NCI-H2029 (cell line): ENCODE results near the gene VWA8.
"Not testable (repeated sequence)": the region's sequence is repeated elsewhere in the genome, so short reads cannot be mapped to it uniquely, and the experiment has no call there.

Source experiments
- DNase-seq: peaks from one replicate; lab custom pipeline; 2025; lab: John Stamatoyannopoulos, UW

VWA8 gene

DNA sequence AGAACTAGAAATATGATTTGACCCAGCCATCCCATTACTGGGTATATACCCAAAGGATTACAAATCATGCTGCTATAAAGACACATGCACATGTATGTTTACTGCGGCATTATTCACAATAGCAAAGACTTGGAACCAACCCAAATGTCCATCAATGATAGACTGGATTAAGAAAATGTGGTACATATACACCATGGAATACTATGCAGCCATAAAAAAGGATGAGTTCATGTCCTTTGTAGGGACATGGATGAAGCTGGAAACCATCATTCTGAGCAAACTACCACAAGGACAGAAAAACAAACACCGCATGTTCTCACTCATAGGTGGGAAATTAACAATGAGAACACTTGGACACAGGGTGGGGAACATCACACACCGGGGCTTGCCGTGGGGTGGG is 38.0 kb downstream of the VWA8 start:
- not testable (repeated sequence) for DNase-seq

DNA sequence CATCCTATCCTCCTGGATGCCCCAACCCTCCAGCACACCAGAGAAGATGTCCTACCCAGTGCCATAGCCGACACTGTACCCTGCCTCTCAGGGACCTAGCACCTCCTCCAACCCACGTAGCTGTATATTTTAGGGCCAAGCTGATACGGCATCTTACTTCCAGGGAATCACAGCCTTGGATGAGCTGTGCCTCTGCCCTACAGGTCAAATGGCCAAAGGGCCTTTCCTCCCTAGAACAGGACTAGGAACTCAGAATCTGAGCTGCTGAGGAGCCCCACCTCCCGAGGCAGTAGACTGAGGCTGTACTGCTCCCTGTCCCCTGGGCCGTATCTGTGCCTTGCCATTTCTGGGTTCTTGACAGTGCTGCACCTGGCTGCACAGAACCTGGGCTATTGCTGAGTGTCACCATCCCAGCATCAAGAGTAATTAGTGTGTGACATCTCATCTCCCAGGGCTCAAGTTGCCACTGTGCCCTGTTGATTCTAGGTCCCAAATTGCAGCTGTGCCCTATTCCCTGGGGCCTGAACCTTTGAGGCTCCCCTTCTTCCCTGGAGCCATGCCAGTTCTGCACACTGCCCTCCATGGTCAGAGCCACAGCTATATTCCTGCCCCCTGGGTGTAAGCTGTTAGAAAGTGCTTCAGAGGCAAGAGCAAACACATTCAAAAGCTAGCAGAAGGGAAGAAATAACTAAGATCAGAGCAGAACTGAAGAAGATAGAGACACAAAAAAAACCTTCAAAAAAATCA is 41.0 kb downstream of the VWA8 start:
- DNase-seq = no peak

DNA sequence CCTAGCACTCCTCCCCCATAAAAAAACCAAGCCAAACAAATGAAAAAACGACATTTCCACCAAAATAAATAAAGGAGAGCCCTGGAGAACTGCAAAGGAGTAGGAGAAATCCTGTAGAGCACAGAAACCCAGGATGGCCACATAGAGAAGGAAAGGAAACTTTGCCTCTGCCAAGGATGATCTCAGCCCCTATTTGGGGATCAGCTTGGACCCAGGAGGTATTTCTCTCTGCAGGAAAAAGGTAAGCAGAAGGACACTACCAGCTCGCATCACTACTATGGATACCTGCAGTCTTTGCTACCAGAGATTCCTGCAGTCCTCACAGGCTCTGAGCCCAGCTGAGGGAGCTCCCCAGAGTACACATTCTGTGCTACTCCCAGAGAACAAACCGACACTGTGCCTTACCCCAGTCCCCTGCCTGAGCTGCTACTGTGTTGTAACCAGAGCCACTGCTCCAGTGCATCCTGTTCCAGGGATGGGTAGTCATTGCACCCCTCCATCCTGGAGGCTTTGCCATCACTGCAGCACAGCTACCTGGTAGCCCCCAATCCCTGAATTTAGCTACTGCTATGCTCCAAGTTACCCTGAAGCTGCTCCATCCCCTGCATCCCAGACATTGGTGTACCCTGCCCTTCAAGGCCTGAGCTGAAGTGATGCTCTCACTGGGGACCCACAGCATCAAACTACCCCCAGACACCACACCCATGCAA is 41.7 kb downstream of the VWA8 start:
- no peak for DNase-seq

DNA sequence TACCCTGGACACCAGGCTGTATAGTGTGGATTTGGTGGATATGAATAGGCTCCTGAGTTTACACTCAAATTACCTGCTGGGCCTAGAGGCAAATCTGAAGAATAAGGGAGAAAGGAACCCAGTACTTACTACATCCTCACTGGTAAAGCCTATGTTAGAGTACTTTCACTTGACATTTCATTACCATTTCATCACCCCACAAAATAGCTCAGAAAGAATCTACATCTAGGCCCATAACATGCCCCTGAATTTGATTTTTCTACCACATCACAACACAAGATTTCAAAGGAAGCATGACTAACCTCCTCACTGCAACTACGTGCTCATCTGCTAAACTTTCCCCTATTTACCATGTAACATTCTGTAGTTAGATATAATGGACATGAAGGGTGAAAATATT is 43.3 kb downstream of the VWA8 start:
- DNase-seq = no peak

DNA sequence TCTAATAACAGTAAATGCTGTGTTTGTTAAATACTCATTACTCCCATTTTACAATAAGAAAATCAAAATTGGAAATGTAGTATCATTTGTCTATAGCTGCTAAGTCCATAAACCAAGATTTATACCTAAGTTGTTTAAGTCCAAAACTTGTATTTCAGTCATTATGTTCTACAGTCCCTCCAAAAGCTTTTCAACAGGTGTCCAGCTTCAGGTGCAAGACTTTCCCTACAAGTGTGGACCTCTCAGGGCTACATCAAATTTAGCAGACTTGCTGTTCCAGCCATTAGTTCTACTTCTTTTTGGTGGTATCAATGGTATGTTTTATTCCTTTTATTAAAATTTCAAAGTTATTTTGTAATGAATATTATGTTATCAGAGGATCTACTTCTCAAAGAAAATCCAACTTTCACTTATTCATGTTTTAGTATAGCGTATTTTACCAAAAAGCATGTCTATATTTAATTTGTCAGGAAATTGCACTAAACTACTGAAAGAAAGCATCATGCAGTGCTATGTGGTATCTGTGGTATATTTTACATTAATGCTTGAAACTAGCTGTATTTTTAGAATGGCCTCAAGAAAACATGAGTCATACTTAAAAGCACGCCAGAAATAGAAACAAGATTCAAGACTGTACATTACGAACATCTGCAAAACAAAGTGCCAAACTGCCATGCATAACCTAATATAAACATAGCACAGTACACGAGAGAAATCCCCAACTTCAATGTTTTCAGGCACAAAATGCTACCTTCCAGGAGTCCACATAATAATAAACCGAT is 44.5 kb downstream of the VWA8 start:
- no peak for DNase-seq

DNA sequence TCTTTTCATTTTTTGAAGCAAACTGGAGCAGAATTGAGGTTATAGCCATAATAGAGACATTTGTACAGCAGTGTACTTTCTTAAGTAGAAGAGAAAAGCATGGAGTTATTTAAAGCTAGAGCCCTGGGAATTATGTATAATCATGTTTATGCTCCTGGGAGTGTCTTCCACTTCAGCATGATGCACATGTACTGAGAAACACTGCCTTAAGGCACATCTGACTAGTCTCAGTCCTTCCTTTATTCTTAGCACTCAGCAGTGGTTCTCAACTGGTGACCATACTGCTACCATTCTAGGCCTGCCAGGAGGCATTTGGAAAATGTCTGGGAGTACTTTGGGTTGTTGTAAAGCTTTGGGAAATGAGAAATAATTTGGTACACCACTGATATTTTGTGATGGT is 45.8 kb downstream of the VWA8 start:
- DNase-seq = no peak

DNA sequence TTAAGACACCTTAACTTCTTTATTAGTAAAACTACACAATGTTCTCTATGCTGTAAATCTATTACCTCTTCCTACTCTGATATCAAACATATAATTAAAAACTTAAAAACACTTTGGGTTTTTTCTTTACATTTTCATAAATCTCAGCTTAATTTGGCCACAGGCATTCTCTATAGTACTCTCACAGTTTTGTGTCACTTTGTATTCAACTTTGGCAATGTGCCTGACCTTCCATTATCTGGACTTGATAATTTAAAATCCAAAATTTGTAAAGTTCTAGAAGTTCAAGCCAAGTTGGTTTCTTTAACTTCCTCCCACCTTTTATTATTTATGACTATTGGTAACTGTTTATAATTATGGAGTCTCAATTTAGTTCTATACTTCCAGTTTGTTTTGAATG is 46.4 kb downstream of the VWA8 start:
- DNase-seq = no peak

DNA sequence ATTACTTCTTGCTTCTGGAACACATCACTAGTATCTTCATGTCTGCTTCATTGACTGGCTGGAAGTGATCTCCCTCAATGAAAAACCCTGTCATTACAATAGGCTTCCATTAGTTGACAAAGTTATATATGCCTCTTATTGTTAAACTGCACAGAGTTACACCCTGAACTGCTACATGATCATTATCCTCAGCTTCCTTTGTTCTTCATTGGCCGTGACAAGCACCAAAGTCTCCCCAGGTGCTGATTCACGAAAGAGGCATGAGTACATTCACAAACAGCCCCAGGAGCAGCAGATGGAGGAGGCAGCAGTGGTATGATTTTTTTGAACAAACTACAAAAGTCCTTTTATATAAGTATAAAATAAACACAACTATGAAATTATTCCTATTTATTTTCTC is 51.4 kb downstream of the VWA8 start:
- DNase-seq = no peak

DNA sequence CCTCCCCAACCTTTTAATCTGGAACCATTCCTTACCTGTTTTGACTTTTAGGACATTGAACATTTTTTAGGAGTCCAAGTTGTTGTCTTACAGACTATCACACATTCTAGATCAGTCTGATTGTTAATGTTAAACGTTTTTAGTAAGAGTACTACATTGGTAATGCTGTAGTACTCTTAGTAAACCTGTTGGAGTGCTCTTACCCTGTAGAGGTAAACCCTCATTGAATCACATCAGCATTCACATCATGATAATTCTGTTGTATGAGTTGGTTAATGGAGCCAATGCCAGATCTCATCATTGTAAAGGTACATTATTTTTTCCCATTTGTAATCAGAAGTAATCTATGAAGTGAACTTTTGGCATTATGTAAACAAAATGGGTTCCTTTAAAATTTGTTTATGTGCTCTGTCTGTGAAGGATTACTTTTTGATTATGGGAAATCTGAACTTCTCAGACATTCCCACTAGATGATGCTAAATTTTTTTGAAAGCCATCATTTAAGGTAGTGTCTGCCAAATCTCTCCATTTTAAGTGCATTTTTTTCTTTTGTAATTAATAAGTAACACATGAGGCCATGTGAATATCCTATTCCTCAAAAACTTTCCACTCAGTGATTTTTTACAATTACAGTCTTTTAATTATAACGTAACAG is 55.2 kb downstream of the VWA8 start:
- DNase-seq = no peak

DNA sequence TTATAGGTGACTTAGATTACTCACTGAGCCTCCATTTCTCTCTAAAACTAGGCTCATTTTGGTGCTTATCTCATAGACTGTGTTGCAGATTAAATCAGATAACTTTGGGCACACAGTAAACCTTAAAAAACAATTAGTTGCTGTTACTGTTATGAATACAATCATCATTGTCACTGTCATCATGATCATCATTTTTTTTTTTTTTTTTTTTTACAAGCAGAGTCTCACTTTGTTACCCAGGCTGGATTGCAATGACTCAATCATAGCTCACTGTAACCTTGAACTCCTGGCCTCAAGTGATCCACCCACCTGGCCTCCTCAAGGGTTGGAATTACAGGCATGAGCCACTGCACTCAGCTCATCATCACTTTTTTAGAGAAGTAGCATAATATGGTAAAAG is 60.0 kb downstream of the VWA8 start:
- no peak for DNase-seq

DNA sequence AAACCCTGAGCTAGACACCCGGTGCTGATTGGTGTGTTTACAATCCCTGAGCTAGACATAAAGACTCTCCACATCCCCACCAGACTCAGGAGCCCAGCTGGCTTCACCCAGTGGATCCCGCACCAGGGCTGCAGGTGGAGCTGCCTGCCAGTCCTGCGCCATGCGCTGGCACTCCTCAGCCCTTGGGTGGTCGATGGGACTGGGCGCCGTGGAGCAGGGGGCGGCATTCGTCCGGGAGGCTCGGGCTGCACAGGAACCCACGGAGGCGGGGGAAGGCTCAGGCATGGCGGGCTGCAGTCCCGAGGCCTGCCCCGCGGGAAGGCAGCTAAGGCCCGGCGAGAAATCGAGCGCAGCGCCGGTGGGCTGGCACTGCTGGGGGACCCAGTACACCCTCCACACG is 62.5 kb downstream of the VWA8 start:
- DNase-seq = not testable (repeated sequence)

DNA sequence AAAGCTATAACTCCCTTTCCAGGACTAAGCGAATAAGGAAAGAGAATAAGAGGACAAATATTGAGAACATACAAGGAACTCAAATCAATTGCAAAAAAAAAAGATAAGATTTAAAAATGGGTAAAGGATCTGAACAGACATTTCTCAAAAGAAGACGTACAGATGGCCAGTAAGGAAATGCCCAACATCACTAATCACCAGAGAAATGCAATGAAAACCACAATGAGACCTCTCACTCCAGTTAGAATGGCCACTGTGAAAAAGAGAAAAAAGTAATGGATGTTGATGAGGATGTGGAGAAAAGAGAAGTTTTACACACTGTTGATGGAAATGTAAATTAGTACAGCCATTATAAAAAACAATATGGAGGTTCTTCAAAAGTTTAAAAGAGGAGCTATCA is 63.8 kb downstream of the VWA8 start:
- no peak for DNase-seq

DNA sequence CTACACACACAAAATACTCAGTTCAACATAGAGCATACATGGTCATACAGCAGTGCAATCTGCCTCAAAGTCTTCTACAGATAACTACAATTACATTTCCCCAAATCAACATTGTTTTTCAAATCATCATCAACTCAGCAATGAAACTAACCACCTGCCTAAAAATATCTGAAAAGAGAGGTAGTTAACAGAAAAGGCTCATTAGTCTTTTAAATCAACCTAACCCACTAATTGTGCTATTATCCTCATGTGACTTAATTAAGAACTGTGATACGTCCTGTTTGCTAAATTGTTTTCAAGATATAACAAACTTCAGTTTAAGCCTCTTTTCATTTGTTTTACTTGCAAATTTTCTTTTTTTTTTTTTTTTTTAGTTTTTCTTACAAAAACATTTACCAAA is 65.4 kb downstream of the VWA8 start:
- DNase-seq = no peak

DNA sequence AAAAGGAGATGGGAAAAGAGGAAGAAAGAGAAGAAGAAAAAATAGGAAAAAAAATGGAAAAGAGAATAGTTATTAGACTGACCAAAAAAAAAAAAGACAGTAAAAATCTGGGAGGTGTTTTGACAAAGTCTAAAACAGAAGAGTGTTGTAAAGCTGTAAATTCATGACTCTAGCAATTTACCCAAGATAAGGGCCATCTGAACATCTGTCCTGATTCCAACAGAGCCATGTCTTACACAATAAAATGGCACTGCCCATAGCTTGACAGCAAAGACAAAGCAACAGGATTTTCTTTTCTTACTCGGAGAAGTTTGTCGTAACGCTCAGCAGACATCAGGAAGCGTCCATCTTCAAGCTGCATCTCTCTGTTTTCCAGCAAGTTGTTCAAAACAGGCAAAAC is 69.8 kb downstream of the VWA8 start:
- no peak for DNase-seq

DNA sequence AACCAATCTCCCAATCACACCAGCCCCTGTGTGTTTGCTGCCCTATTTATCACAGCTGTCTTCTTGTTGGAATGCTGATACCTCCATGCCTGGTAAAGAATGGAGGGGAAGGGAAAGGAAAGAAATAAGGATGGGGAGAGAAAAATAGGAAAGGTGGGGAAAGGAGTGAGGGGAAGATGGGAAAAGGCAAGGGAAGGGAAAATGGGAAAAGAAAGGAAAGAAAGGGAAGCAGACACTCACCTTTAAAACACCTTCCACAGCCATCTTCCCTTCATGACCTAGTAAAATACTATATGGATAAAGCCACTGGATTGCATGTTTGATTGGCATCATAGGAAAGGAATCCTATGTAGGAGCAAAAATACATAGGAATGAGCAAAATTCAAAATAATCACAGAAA is 77.8 kb downstream of the VWA8 start:
- DNase-seq = no peak

DNA sequence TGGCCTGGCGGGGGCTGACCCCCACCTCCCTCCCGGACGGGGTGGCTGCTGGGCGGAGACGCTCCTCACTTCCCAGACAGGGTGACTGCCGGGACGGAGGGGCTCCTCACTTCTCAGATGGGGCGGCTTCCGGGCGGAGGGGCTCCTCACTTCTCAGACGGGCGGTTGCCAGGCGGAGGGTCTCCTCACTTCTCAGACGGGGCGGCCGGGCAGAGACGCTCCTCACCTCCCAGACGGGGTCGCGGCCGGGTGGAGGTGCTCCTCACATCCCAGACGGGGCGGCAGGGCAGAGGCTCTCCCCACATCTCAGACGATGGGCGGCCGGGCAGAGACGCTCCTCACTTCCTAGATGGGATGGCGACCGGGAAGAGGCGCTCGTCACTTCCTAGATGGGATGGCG is 79.0 kb downstream of the VWA8 start:
- not testable (repeated sequence) for DNase-seq

DNA sequence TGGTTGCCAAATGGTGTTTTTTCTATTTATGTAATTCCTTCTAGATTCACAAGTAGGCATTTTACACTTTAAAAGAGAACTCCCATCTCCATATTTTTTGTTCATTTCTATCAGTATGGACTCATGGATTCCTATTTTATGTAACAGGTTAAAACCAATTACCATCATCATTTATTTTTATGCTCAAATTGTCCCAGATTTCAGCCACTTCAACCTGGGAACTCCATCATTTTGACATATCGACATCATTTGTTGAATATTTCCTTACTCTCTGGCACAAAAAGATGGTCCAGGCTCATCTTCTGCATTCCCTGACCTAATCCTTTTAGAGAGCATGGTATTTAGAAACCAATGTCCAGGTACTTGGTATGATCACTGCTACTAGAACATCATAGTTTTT is 79.9 kb downstream of the VWA8 start:
- no peak for DNase-seq

DNA sequence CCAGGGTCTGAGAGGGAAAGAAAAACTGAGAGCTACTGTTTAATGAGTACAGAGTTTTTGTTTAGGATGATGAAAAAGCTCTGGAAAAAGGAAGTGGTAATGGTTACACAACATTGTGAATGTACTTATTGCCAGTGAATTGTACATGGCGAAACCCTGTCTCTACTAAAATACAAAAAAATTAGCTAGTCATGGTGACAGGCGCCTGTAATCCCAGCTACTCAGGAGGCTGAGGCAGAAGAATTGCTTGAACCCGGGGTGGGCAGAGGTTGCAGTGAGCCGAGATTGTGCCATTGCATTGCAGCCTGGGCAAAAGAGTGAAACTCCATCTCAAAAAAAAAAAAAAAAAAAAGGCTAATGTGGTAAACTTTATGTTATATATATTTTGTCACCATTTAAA is 96.3 kb downstream of the VWA8 start:
- no peak for DNase-seq

DNA sequence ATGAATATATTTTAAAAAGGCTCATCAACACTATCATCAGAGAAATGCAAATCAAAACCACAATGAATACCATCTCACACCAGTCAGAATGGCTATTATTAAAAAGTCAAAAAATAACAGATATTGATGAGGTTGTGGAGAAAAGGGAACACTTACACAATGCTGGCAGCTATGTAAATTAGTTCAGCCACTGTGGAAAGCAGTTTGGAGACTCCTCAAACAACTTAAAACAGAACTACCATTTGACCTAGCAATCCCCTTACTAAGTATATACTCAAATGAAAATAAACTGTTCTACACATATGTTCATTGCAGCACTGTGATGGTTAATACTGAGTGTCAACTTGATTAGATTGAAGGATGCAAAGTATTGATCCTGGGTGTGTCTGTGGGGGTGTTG is 98.2 kb downstream of the VWA8 start:
- DNase-seq = not testable (repeated sequence)

DNA sequence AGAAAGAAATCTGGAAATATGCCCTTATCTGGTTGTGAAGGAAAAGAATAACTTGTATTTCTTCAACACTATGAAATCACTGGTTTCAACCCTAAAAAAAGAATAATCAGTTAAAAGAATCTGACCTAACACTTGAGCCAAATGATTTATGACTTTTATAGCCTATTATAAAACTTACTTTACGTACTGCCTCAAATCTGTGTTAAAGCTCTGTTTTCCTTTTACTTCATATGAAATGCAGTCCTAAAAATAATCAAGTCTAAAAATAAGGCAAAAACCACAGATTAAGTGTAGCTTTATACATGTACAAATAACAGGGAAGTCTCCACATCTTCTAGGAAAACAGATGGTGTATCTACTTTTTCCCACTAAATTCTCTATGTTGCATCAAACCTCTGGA is 101.3 kb downstream of the VWA8 start:
- no peak for DNase-seq

DNA sequence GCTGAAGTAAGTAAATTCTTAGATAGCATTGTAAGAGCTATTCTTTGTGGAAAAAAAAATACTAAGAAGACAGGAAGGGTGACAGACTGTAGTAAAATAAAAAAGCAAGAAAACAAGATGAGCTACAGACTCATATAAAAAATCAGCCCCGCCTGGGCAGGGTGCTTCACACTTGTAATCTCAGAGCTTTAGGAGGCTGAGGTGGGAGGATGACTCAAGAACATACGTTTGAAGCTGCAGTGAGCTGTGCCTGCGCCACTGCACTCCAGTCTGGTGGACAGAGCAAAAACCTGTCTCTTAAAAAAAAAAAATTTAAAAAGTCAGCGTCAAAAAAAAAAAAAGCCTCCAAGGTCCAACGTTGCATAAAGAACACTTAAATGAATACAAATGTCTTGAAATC is 102.1 kb downstream of the VWA8 start:
- no peak for DNase-seq

DNA sequence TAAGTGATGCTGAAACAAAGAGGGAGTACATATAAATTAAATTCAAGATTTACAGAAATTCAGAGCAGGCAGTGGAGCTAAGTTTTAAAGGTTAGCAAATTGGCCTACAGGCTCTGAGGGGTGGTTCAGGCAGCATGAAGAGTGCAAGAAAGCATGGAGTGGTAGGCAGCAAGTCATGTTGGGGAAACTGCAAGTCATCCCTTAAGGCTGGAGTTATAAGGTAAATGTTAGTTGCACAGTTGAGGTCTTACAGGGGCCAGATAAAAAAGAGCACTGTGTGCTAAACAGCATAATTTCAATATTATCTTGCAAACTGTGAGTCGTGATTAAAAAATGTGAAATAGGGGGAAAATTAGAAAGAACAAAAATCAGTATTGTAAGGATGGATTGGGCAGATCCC is 106.2 kb downstream of the VWA8 start:
- no peak for DNase-seq

DNA sequence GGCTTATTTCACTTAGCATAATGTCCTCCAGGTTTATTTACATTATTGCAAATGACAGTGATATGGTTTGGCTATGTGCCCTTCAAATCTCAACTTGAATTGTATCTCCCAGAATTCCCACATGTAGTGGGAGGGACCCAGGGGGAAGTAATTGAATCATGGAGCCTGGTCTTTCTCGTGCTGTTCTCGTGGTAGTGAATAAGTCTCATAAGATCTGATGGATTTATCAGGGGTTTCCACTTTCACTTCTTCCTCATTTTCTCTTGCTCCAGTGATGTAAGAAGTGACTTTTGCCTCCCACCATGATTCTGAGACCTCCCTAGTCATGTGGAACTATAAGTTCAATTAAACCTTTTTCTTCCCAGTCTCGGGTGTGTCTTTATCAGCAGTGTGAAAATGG is 109.6 kb downstream of the VWA8 start:
- DNase-seq = no peak
